Activated CD4-positive, alpha-beta T cell treated with anti-CD3 and anti-CD28 coated beads, Interleukin-2, Interleukin-6, amounts not matched to agents 100 ng/mL and 50 ng/mL, durations not matched to agents 16 hours and 8 hours (primary cell): Measurements from ENCODE around the gene NOL8.

Source experiments
- DNase-seq: peaks from one replicate; pipeline ENCODE4 v3.0.0-alpha.2; 2020

NOL8 gene

GRCh38 chr9:92325269-92325990 is at the start of gene NOL8, which contains the start of gene CENPP:
TSS of gene NOL8 (minus strand) at chr9:92325350. CDS start at chr9:92324161, 1,189 bp downstream.
TSS of gene CENPP (plus strand) at chr9:92325953.
- DNase-seq, result peak; percentile 89

GRCh38 chr9:92373167-92373566 is 48.0 kb upstream of the NOL8 start:
- no peak for DNase-seq

GRCh38 chr9:92369075-92369474 is 43.9 kb upstream of the NOL8 start:
- DNase-seq, result no peak

- DNase-seq, result no peak
Measured at GRCh38 chr9:92360083-92360482, 34.9 kb upstream of the NOL8 start.

- no peak for DNase-seq
Measured at GRCh38 chr9:92359394-92359995, 34.3 kb upstream of the NOL8 start.

GRCh38 chr9:92353051-92353450 is 27.9 kb upstream of the NOL8 start:
- no peak for DNase-seq

- DNase-seq, result no peak
Measured at GRCh38 chr9:92350740-92351133, 25.6 kb upstream of the NOL8 start.

GRCh38 chr9:92349771-92350739 is 24.9 kb upstream of the NOL8 start:
- no peak for DNase-seq

GRCh38 chr9:92345582-92345981 is 20.4 kb upstream of the NOL8 start:
- no peak for DNase-seq

GRCh38 chr9:92342825-92343488 is 17.8 kb upstream of the NOL8 start:
- DNase-seq, result no peak

- DNase-seq, result no peak
Measured at GRCh38 chr9:92341578-92341977, 16.4 kb upstream of the NOL8 start.

- DNase-seq, result no peak
Measured at GRCh38 chr9:92333282-92333634, 8.1 kb upstream of the NOL8 start.

GRCh38 chr9:92332577-92333281 is 7.6 kb upstream of the NOL8 start:
- DNase-seq, result no peak

- peak; percentile 15 for DNase-seq
Measured at GRCh38 chr9:92328225-92328624, 3.1 kb upstream of the NOL8 start.

- DNase-seq, result no peak
Measured at GRCh38 chr9:92327283-92327850, 2.2 kb upstream of the NOL8 start.

GRCh38 chr9:92325991-92326500 is 896 bp upstream of the NOL8 start:
- no peak for DNase-seq

GRCh38 chr9:92324889-92325268 is 271 bp downstream of the NOL8 start:
- no peak for DNase-seq

GRCh38 chr9:92324431-92324830 is 719 bp downstream of the NOL8 start:
- DNase-seq, result peak; percentile 15

GRCh38 chr9:92315456-92315855 is 9.7 kb downstream of the NOL8 start:
- peak; percentile 21 for DNase-seq

GRCh38 chr9:92313624-92314012 is 11.5 kb downstream of the NOL8 start:
- DNase-seq, result no peak

- DNase-seq, result no peak
Measured at GRCh38 chr9:92312887-92313623, 12.1 kb downstream of the NOL8 start.
